GM18526 (cell line): ENCODE measurements around the gene OR8B12.

Experiments used
- POLR2A ChIP-seq: IDR thresholded peaks from 3 replicates; pipeline ENCODE4 v1.6.1; 2011; ENCODE audit not compliant: insufficient read length; ENCODE audit errors: extremely low read depth

The OR8B12 gene

GRCh38 chr11:124536520-124536919 is 6.9 kb downstream of the OR8B12 start:
- no peak for TF ChIP-seq POLR2A

GRCh38 chr11:124535552-124536232 is 7.8 kb downstream of the OR8B12 start:
- no peak for TF ChIP-seq POLR2A

DNA sequence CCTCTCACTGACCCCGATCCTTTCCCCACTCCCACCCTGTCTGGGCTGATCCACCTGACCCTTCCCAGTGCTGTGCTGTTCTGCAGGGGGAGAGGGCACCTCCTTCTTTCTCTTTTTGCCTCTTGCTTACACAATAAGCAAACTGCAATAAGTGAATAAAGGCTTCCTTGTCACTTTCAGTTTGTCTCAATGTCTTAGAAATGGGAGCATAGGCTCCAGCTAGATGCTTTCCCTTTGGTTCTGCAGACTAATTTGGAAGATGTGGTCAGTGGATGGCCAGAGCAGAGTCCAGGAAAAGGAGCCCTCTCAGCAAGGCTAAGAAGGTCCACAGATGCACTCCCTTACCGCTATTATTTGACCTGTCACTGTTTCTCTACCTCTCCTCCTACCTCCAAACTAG is 9.4 kb downstream of the OR8B12 start:
- TF ChIP-seq POLR2A = no peak

GRCh38 chr11:124533626-124534025 is 9.8 kb downstream of the OR8B12 start:
- TF ChIP-seq POLR2A = no peak

- TF ChIP-seq POLR2A = no peak
These were observed 23.0 kb downstream of the OR8B12 start for GRCh38 chr11:124520550-124520854.

DNA sequence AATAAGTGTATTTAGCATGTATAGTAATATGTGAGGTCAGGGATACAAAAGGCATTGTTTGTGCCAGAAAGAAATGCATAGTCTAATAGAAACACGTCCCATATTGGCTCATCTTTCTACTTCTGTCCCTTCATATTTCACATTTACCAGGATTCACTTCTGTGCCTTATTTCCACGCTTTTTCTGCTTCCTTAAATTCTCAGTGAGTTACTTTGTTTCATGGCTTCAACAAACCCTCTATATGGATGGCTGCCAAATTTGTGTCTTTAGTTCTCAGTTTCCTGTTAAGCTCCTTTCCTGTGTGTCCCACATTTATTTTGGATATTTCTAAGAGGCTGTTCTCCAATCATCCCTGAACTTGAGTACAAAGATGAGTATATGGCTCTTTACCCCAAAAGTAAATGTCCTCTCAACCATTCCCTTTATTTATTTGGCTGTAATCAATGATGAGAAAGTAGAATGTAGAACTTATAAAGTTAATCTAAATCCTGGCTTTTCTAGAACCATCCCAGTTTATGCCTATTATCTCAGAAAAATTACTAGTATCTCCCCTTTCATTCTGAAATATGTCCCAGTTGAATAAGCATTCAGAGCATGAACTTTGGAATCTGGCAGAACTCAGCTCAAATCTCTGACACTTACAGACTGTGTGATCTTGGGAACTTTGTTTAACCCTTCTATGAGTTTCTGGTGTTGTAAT is 23.5 kb downstream of the OR8B12 start:
- no peak for TF ChIP-seq POLR2A

DNA sequence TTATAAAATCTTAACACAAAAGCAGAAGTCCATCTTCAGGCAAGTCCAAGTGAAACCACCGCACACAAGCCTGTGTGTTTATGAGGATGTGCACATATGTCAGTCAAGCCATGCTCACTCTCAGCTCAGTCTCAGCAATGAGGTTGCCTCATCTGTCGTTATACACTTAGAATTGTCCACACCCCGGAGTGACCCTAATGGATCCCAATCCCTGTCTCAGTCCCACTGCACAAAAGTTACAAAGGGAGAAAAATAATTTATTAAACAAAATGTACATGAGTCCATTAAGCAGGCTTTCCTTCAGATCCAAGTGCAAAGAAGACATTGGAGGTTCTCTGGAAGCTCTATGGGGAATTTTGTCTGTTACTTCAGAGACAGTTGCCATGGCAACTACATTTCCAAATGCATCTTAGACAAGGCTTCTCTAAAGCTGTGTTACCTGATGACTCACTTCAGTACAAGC is 24.4 kb downstream of the OR8B12 start:
- no peak for TF ChIP-seq POLR2A

DNA sequence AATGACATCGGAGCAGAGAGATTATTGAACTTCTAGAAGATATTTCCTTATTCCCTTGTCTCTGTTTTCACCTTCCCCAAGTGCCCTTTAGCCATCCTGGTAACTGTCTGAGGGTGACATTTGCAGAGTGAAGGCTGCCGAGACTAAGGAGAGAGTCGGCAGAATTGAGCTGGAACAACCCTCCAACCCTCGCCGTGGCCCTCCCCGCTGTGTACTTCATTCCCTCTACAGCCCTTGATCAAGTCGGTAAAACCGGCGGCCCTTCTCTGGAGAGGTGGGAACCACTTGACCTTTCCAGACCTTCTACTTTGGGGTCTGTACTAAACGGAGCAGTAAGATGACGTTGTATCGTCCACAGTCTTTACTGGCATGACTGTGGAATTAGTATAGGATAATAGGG is 26.1 kb downstream of the OR8B12 start:
- TF ChIP-seq POLR2A = no peak

DNA sequence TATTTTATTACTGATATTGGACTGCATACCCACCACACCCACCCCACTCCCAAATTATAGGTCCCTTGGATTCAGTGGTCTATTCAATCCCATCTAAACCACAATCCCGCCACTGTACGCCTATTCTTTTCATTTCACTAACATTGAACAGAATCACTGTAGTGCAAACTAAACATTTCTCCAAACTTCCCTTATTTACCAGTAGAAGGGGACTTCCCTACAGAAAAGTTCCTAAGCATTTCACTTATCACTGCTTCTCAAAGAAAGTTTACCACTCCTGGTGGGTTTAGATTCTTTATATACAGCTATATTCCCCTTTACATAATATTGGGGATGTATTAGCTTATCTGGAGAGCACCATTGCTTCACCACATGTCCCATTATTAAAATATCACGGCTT is 29.3 kb downstream of the OR8B12 start:
- TF ChIP-seq POLR2A = no peak

DNA sequence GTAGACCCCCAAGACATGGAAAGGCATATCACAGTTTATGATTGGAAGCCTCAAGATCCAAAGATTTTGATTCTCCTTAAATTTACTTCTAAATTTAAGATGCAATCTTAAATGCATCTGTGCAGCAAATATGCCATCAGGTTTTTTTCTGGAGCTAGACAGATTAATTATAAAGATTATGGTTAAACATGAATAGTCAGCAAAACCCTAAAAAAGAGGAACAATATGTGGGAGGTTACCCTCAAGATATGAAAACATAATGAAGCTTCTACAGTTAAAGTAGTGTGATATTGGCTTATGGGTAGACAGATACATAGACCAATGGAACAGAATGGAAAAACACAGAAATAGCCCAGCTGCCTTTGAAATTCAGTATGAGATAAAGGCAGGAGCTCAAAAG is 31.7 kb downstream of the OR8B12 start:
- TF ChIP-seq POLR2A = no peak

DNA sequence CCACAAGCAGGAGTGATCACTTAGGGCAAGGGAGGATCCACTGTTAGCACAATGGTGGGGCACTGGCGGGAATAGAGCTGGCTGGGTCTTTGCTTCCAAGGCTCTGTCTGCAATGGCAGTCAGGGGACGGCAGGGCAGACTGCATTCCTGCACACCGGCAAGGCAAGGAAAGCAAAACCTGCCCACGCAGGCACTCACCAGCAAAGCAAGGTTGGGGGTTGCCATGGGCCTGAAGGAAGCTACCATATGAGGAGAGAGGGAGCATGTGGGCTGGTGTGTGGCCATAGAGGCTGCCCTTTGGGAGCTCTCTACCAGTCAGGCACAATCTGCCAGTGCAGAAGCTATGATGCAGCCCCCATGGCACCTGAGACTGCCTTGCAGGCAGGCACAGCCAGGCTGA is 33.2 kb downstream of the OR8B12 start:
- TF ChIP-seq POLR2A = no peak

DNA sequence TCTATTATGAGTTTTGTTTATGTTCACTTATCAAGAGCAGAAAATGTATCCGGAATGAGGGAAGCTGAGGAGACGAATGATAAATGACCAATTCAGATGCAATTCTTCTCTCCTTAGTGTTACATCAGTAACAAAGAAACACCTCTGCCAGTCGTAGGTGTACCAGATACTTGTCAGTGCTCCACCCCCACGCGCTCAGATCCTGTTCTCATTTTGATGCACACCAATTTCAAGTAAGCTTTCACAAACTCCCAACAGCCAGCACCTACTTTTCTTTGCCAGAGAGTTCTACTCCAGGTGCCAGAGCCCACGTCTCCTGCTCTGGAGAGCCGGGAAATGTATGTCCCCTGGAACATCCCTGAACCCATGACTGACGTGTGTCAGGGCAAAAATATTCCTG is 43.7 kb downstream of the OR8B12 start:
- no peak for TF ChIP-seq POLR2A

DNA sequence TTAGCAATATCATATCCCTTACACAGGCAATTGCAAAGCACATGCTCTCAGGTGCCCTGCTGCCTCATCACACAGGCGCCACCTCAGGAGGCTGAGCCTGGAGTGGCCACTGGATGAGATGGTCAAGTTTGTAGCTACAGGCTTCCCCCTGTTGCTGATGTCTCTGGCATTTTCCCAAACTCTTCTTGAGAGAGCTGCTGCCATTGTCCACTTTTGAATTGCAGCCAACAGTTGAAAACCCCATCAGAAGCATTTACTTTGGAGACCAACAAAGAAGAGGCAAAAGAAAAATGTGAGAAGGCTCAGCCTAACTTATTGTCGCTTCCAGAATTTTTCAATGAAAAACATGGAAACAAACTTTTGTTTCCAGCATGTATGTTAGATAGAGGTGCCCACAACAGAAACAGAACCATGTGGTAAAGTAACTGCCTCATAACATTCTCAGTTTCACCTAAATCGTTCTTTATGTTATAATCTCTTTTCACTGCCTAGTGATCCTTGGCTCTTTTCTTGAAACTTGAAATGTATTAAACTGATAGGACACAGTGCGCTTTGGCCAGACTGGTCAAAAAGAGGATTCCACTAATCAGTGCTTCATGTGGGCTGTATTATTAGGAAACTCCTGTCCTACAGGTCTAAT is 50.3 kb downstream of the OR8B12 start:
- TF ChIP-seq POLR2A = no peak
